Measurements from ENCODE around the gene PHACTR3. TPM values are rescaled to one million over a fixed set of nuclear protein-coding genes. Genes with fewer than 3 reads are reported as not detected.
A peak's percentile ranks its signal among the peaks of the same experiment; 100 is the strongest.

The PHACTR3 gene
- total RNA-seq, 1 donor from 2014 or later = 2.1 TPM

DNA sequence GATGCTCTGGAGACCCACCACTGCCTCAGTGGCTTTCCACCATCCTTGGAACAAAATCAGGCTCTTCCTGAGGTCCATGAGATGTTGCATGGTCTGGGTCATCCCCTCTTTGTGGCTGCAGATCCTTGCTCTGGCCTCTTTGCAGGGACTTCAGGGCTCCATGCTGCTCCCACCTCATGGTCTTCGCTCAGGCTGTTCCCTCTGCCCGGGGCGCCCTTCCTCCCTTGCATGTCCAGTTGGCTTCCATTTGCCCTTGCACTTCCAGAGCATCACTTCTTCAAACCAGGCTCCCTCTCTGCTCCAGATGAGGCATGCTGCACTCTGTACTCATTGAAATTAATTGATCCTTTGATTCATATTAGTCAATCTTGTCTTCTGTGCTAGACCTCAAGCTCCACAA, 4.4 kb upstream of the PHACTR3 start:
- no peak overlapping the region for H3K4me3 Mint-ChIP-seq
- no peaks in the 10 kb centered on the region for H3K9me3 Mint-ChIP-seq
- no peak for DNase-seq (ENCODE audit: extremely low spot score, unreplicated experiment)
- no peaks in the 10 kb centered on the region for H3K36me3 Mint-ChIP-seq
- H3K27ac Mint-ChIP-seq = no peak overlapping the region
- H3K27me3 Mint-ChIP-seq = peaks cover 89% of the 10 kb centered on the region
- TF ChIP-seq CTCF (conservative IDR thresholded peaks at IDR 0.05) = no peak
- peaks cover 4% of the 10 kb centered on the region for H3K4me1 Mint-ChIP-seq (ENCODE audit: unreplicated experiment)

DNA sequence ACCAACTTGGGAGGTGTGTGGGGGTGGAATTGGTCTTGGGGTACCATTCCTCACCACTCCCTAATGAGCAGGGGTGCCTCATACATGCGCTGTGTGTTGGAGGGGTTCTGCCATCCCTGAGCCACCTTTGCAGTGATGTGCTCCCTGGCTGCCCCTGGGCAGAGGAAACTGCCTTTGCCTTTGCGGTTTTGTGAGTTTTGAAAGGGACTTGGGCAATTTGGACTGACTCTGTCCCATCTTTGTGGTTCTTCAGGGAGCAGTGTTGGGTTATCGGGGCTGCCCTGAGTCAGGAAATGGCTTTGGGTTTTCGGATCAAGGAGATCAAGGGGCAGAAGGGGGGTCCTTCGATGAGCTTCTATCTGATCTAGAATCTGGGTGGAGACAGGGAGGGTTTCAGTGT, 3.9 kb upstream of the PHACTR3 start:
- peaks cover 89% of the 10 kb centered on the region for H3K27me3 Mint-ChIP-seq
- H3K27ac Mint-ChIP-seq = no peak overlapping the region
- DNase-seq (ENCODE audit: extremely low spot score, unreplicated experiment) = no peak

DNA sequence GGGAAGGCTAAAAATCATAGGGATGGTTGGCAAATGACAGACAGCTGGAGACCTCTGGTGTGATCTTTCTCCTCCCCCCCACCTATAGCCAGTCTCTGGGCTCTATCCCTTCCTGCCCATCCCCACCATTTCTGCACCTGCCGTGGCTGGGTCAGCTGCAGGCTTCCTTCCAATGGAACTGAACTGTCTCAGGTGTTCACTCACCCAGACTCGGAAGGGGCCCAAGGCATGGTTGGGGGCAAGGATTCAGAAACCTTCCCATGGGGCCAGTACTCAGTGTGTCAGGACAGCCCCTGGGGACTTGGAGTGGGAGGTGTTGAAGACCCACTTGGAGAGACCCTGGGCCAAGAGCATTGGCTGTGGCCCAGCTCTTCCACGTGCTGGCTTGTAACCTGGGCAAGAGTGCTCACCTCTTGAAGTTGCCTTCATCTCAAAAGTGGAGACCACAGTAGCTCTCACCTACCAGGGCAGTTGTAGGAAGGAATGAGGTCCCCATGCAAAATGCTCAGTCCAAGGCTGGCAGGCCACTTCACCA, 1.7 kb upstream of the PHACTR3 start:
- H3K9me3 Mint-ChIP-seq = no peaks in the 10 kb centered on the region

More for the DNA sequence above, 3.9 kb upstream of the PHACTR3 start:
- H3K9me3 Mint-ChIP-seq = no peaks in the 10 kb centered on the region
- TF ChIP-seq CTCF (conservative IDR thresholded peaks at IDR 0.05) = no peak
- peaks cover 4% of the 10 kb centered on the region for H3K4me1 Mint-ChIP-seq (ENCODE audit: unreplicated experiment)
- no peak overlapping the region for H3K4me3 Mint-ChIP-seq
- H3K36me3 Mint-ChIP-seq = no peaks in the 10 kb centered on the region

GRCh38 chr20:59603176-59603575, 1.2 kb upstream of the PHACTR3 start:
- no peak overlapping the region for H3K27ac Mint-ChIP-seq
- H3K4me3 Mint-ChIP-seq = no peak overlapping the region
- H3K27me3 Mint-ChIP-seq = peaks cover 92% of the 10 kb centered on the region
- H3K36me3 Mint-ChIP-seq = no peaks in the 10 kb centered on the region
- no peak for TF ChIP-seq CTCF (conservative IDR thresholded peaks at IDR 0.05)
- DNase-seq (ENCODE audit: extremely low spot score, unreplicated experiment) = no peak
- no peaks in the 10 kb centered on the region for H3K9me3 Mint-ChIP-seq
- H3K4me1 Mint-ChIP-seq (ENCODE audit: unreplicated experiment) = peaks cover 4% of the 10 kb centered on the region

More for the DNA sequence above, 1.7 kb upstream of the PHACTR3 start:
- Mint-ChIP-seq H3K36me3 (no peaks in the 10 kb centered on the region), H3K27ac (no peak overlapping the region), H3K27me3 (peaks cover 92% of the 10 kb centered on the region), H3K4me1 (ENCODE audit: unreplicated experiment) (peaks cover 4% of the 10 kb centered on the region), H3K4me3 (no peak overlapping the region)
- TF ChIP-seq CTCF (conservative IDR thresholded peaks at IDR 0.05) = no peak
- DNase-seq (ENCODE audit: extremely low spot score, unreplicated experiment) = no peak

DNA sequence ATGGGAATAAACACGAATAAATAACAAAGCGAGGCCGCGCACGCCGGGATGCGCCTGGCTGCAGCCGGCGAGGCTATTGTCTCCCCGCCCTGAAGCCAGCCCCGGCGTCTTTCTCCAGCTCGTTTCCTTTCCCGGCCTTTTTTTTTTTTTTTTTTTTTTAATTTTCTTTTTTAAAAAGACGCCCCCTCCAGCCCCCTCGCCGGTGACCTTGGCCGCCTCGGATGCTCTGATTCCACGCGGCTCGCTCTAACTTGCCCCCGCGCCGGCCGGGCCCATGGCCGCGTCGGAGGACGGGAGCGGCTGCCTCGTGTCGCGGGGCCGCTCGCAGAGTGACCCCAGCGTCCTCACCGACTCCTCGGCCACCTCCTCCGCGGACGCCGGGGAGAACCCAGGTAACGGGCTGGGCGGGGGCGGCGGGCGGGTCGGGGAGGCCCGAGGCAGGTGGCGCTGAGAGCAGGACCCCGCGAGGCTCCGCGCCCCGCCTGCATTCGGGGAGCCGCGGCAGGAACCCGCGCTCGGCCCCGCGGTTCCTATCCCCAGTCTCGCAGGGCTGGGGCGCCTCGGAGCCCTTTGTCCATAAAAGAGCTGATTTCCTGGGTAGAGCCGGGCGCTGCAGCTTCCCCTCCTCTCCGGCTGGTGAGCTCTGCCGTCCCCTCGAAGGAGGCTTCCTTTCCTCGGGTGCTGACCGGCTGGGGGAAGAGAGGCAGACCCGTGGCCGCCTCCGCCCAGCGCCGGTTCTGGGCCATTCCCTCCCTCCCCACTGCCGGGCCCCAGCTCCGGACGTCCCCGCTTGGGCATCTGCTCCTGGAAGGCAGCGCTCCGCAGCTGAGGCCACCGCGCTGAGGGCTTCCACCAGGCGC, 631 bp downstream of the PHACTR3 start:
- H3K4me1 Mint-ChIP-seq (ENCODE audit: unreplicated experiment) = no peaks in the 10 kb centered on the region
- TF ChIP-seq CTCF (conservative IDR thresholded peaks at IDR 0.05) = no peak
- no peak overlapping the region for H3K27ac Mint-ChIP-seq
- DNase-seq (ENCODE audit: extremely low spot score, unreplicated experiment) = no peak
- peaks cover 88% of the 10 kb centered on the region for H3K27me3 Mint-ChIP-seq
- H3K9me3 Mint-ChIP-seq = no peaks in the 10 kb centered on the region
- H3K36me3 Mint-ChIP-seq = no peaks in the 10 kb centered on the region
- H3K4me3 Mint-ChIP-seq = peak overlapping the region; percentile 70
